ENCODE measurements around the gene PLK3. TPM values are rescaled to one million over a fixed set of nuclear protein-coding genes. Genes with fewer than 3 reads are reported as not detected.
"Not testable (repeated sequence)": the region's sequence is repeated elsewhere in the genome, so short reads cannot be mapped to it uniquely, and the experiment has no call there.

The PLK3 gene
- 10 to 100 TPM; 58.7 to 92.0 TPM for total RNA-seq

GRCh38 chr1:44799770-44800584, at the start of gene PLK3:
TSS of gene PLK3 (plus strand) at chr1:44800377. CDS start at chr1:44800464, 87 bp downstream.
- H3K36me3 Mint-ChIP-seq (ENCODE audit: low read depth): peaks cover 44% of the 10 kb centered on the region
- peaks cover 12% of the 10 kb centered on the region for H3K4me1 Mint-ChIP-seq
- H3K4me3 Mint-ChIP-seq: peak within 1 kb of the TSS; percentile 89
- no peaks in the 10 kb centered on the region for H3K9me3 Mint-ChIP-seq
- H3K27ac Mint-ChIP-seq: peak within 1 kb of the TSS; percentile 91
- ATAC-seq (replicated peaks): peak; percentile 83
- H3K27me3 Mint-ChIP-seq: no peaks in the 10 kb centered on the region

- H3K9me3 Mint-ChIP-seq: no peaks in the 10 kb centered on the region
- H3K27ac Mint-ChIP-seq: no peak overlapping the region
- H3K27me3 Mint-ChIP-seq: no peaks in the 10 kb centered on the region
- H3K4me3 Mint-ChIP-seq: no peak overlapping the region
- no peaks in the 10 kb centered on the region for H3K4me1 Mint-ChIP-seq
- ATAC-seq (replicated peaks): no peak
- H3K36me3 Mint-ChIP-seq (ENCODE audit: low read depth): peaks cover 92% of the 10 kb centered on the region
These were observed 42.8 kb upstream of the PLK3 start for GRCh38 chr1:44757420-44757819.

- H3K36me3 Mint-ChIP-seq (ENCODE audit: low read depth): peaks cover 90% of the 10 kb centered on the region
- no peaks in the 10 kb centered on the region for H3K27me3 Mint-ChIP-seq
- H3K9me3 Mint-ChIP-seq: no peaks in the 10 kb centered on the region
- no peak overlapping the region for H3K4me3 Mint-ChIP-seq
- peaks cover 4% of the 10 kb centered on the region for H3K4me1 Mint-ChIP-seq
- no peak for ATAC-seq (replicated peaks)
- H3K27ac Mint-ChIP-seq: no peak overlapping the region
These were observed 41.1 kb upstream of the PLK3 start for GRCh38 chr1:44759077-44759476.

GRCh38 chr1:44760876-44761275, 39.3 kb upstream of the PLK3 start:
- Mint-ChIP-seq H3K9me3 (no peaks in the 10 kb centered on the region), H3K36me3 (ENCODE audit: low read depth) (peaks cover 79% of the 10 kb centered on the region), H3K4me3 (no peak overlapping the region), H3K27ac (no peak overlapping the region), H3K4me1 (peaks cover 4% of the 10 kb centered on the region), H3K27me3 (no peaks in the 10 kb centered on the region)
- no peak for ATAC-seq (replicated peaks)

GRCh38 chr1:44766421-44766820, 33.8 kb upstream of the PLK3 start:
- peaks cover 32% of the 10 kb centered on the region for H3K36me3 Mint-ChIP-seq (ENCODE audit: low read depth)
- H3K27ac Mint-ChIP-seq; ATAC-seq (replicated peaks); H3K9me3 Mint-ChIP-seq; H3K27me3 Mint-ChIP-seq; H3K4me1 Mint-ChIP-seq; H3K4me3 Mint-ChIP-seq: not testable (repeated sequence)

GRCh38 chr1:44775078-44775929, 24.9 kb upstream of the PLK3 start, which contains the start of gene RPS8:
TSS of gene RPS8 (plus strand) at chr1:44775540. CDS start at chr1:44775597, 57 bp downstream.
- H3K27me3 Mint-ChIP-seq: no peaks in the 10 kb centered on the region
- peak; percentile 87 for ATAC-seq (replicated peaks)
- H3K4me3 Mint-ChIP-seq: peak within 1 kb of the TSS; percentile 98
- H3K4me1 Mint-ChIP-seq: peaks cover 33% of the 10 kb centered on the region
- H3K9me3 Mint-ChIP-seq: no peaks in the 10 kb centered on the region
- H3K36me3 Mint-ChIP-seq (ENCODE audit: low read depth): peaks cover 62% of the 10 kb centered on the region
- H3K27ac Mint-ChIP-seq: peak within 1 kb of the TSS; percentile 98

GRCh38 chr1:44775930-44776729, 24.0 kb upstream of the PLK3 start:
- ATAC-seq (replicated peaks): peak; percentile 43
- H3K27me3 Mint-ChIP-seq: no peaks in the 10 kb centered on the region
- H3K4me3 Mint-ChIP-seq: peak overlapping the region; percentile 98
- H3K36me3 Mint-ChIP-seq (ENCODE audit: low read depth): peaks cover 70% of the 10 kb centered on the region
- peak overlapping the region; percentile 98 for H3K27ac Mint-ChIP-seq
- H3K4me1 Mint-ChIP-seq: peaks cover 35% of the 10 kb centered on the region
- H3K9me3 Mint-ChIP-seq: no peaks in the 10 kb centered on the region

GRCh38 chr1:44776730-44777068, 23.5 kb upstream of the PLK3 start:
- Mint-ChIP-seq H3K36me3 (ENCODE audit: low read depth) (peaks cover 75% of the 10 kb centered on the region), H3K27ac (peak overlapping the region; percentile 98), H3K9me3 (no peaks in the 10 kb centered on the region), H3K4me3 (peak overlapping the region; percentile 98), H3K27me3 (no peaks in the 10 kb centered on the region), H3K4me1 (peaks cover 41% of the 10 kb centered on the region)
- peak; percentile 3 for ATAC-seq (replicated peaks)

- Mint-ChIP-seq H3K9me3 (no peaks in the 10 kb centered on the region), H3K4me3 (peak overlapping the region; percentile 98), H3K4me1 (peaks cover 42% of the 10 kb centered on the region), H3K27me3 (no peaks in the 10 kb centered on the region), H3K36me3 (ENCODE audit: low read depth) (peaks cover 83% of the 10 kb centered on the region), H3K27ac (peak overlapping the region; percentile 98)
- ATAC-seq (replicated peaks): no peak
These were observed 22.6 kb upstream of the PLK3 start for GRCh38 chr1:44777547-44777946.

- ATAC-seq (replicated peaks): no peak
- peak overlapping the region; percentile 98 for H3K27ac Mint-ChIP-seq
- no peaks in the 10 kb centered on the region for H3K27me3 Mint-ChIP-seq
- H3K36me3 Mint-ChIP-seq (ENCODE audit: low read depth): peaks cover 87% of the 10 kb centered on the region
- H3K4me3 Mint-ChIP-seq: peak overlapping the region; percentile 98
- H3K9me3 Mint-ChIP-seq: no peaks in the 10 kb centered on the region
- H3K4me1 Mint-ChIP-seq: peaks cover 42% of the 10 kb centered on the region
These were observed 22.1 kb upstream of the PLK3 start for GRCh38 chr1:44777969-44778635.

- H3K27me3 Mint-ChIP-seq: no peaks in the 10 kb centered on the region
- H3K4me3 Mint-ChIP-seq: peak overlapping the region; percentile 98
- peaks cover 84% of the 10 kb centered on the region for H3K36me3 Mint-ChIP-seq (ENCODE audit: low read depth)
- H3K4me1 Mint-ChIP-seq: peaks cover 47% of the 10 kb centered on the region
- H3K27ac Mint-ChIP-seq: peak overlapping the region; percentile 83
- ATAC-seq (replicated peaks): no peak
- no peaks in the 10 kb centered on the region for H3K9me3 Mint-ChIP-seq
These were observed 21.2 kb upstream of the PLK3 start for GRCh38 chr1:44778705-44779576.

- H3K9me3 Mint-ChIP-seq: no peaks in the 10 kb centered on the region
- no peak for ATAC-seq (replicated peaks)
- peaks cover 50% of the 10 kb centered on the region for H3K4me1 Mint-ChIP-seq
- no peaks in the 10 kb centered on the region for H3K27me3 Mint-ChIP-seq
- H3K27ac Mint-ChIP-seq: no peak overlapping the region
- no peak overlapping the region for H3K4me3 Mint-ChIP-seq
- H3K36me3 Mint-ChIP-seq (ENCODE audit: low read depth): peaks cover 72% of the 10 kb centered on the region
These were observed 19.5 kb upstream of the PLK3 start for GRCh38 chr1:44780583-44781121.

- no peaks in the 10 kb centered on the region for H3K27me3 Mint-ChIP-seq
- peak overlapping the region; percentile 58 for H3K4me3 Mint-ChIP-seq
- peaks cover 41% of the 10 kb centered on the region for H3K36me3 Mint-ChIP-seq (ENCODE audit: low read depth)
- no peak for ATAC-seq (replicated peaks)
- H3K9me3 Mint-ChIP-seq: no peaks in the 10 kb centered on the region
- peaks cover 37% of the 10 kb centered on the region for H3K4me1 Mint-ChIP-seq
- H3K27ac Mint-ChIP-seq: peak overlapping the region; percentile 26
These were observed 16.5 kb upstream of the PLK3 start for GRCh38 chr1:44783697-44784093.

Measured in activated T-helper 17 cell treated with anti-CD3 and anti-CD28 coated beads, Interleukin-2, amount 50 U/mL, for 72 hours (primary cell).